GM19463 (cell line): ENCODE data around the gene KRTAP22-1.

Experiments
- ATAC-seq: cut with Tn5 transposase; IDR thresholded peaks from one replicate; pipeline ENCODE4 v1.9.1; 2021; ENCODE audit warnings: mild to moderate bottlenecking, moderate library complexity; ENCODE audit not compliant: unreplicated experiment

Gene KRTAP22-1

GRCh38 chr21:30623362-30623761, 22.5 kb downstream of the KRTAP22-1 start:
- no peak for ATAC-seq

- ATAC-seq: no peak
Observed at GRCh38 chr21:30625449-30626165, 24.7 kb downstream of the KRTAP22-1 start.

GRCh38 chr21:30628109-30628508, 27.2 kb downstream of the KRTAP22-1 start:
- ATAC-seq: no peak

DNA sequence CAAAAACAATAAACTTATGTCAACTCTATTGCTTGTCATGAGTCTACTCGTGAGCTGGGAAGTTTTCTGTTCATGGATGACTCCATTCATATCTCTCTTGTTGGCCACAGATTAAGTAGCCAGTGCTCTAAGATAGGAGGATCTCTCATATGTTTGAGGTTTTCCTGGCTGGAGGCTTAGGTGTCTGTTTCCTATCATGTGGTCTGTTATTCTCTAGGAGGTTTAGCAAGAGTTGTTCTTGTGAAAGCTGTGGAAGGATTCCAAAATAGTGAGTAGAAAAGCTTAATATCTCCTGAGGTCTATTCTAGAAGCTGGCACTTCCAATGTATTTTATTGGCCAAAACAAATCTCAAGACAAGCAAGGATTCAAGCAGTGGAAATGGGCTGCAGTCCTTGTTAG, 28.3 kb downstream of the KRTAP22-1 start:
- no peak for ATAC-seq

DNA sequence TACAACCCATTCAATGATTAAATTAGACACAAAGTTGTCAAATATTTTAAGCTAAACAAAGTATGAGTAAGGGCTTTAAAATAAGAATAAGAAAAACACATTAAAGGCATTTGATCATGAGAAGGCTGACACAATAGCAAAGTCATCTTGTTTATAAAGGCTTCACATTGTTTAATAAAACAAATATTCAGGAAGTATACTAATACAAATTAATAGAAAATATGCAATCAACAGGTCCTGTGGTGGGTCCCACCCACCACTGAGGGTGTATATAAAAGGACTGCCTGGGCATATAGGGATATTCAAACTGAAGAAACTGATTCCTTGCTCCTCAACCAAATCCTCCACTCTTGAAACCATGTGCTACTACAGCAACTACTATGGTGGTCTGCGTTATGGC, 34.0 kb downstream of the KRTAP22-1 start, which contains the start of gene KRTAP20-2:
TSS of gene KRTAP20-2 (plus strand) at position 301 of the 400 bp plus-strand sequence. CDS start at position 359, 58 bp downstream.
- ATAC-seq: no peak

DNA sequence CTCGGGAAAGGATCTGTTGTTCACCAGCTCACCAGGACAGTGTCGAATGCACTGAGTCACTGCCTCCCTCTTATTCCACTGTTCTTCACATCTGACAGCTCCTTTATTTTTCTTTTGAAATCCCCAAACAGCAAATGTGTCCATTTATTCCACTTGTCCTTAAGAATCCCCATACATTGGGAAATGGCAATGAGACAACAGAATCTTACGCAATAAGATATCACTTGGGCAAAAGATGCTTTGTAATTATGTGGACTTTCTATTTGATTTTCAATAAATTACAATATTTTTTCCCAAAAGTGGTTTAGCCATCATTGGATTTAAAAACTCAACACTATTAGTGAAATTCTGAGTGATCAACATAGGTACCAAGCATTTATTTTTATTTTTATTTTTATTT, 37.8 kb downstream of the KRTAP22-1 start:
- ATAC-seq: no peak

DNA sequence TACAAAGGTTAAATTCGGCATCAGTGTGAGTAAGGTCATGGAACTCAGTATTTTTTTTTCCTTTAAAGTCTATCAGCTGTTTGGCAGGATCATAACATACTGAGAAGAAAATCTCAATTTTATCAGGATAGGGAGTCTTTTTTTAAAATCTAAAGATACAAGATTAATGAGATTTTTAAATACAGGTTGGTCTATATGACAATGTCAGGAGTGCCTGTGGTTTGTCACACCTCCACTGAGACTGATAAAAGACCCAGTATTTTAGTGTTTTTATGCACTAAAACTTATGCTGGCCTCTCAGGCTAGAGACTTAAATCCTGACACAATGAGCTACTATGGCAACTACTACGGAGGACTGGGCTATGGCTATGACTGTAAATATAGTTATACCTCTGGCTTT, 41.7 kb downstream of the KRTAP22-1 start, which contains the start of gene KRTAP20-3:
TSS of gene KRTAP20-3 (plus strand) at position 301 of the 400 bp plus-strand sequence.
- no peak for ATAC-seq

- ATAC-seq: no peak
Observed at GRCh38 chr21:30646904-30647414, 46.1 kb downstream of the KRTAP22-1 start.
